ENCODE data around the gene STK11IP. TPM values are rescaled to one million over a fixed set of nuclear protein-coding genes. Genes with fewer than 3 reads are reported as not detected.

Gene STK11IP
- total RNA-seq, 1 donor from 2014 or later = 25.7 TPM

- intact Hi-C loops (cut with DNase I) = no loop called here
- Histone ChIP-seq H3K9me3 (no peaks in the 10 kb centered on the region), H3K27me3 (no peaks in the 10 kb centered on the region), H3K36me3 (peaks cover 20% of the 10 kb centered on the region), H3K27ac (no peak overlapping the region), H3K4me3 (no peak overlapping the region), H3K4me1 (no peaks in the 10 kb centered on the region)
- DNase-seq (no peak), ATAC-seq (no peak)
- no peak for TF ChIP-seq CTCF (IDR thresholded peaks at IDR 0.05)
Measured at GRCh38 chr2:219619235-219619634, 21.6 kb downstream of the STK11IP start.

GRCh38 chr2:219620546-219620945, 22.9 kb downstream of the STK11IP start:
- intact Hi-C loops (cut with DNase I) = no loop called here
- Histone ChIP-seq H3K36me3 (peaks cover 9% of the 10 kb centered on the region), H3K9me3 (no peaks in the 10 kb centered on the region), H3K27ac (no peak overlapping the region), H3K4me1 (no peaks in the 10 kb centered on the region), H3K27me3 (no peaks in the 10 kb centered on the region), H3K4me3 (no peak overlapping the region)
- no peak for TF ChIP-seq CTCF (IDR thresholded peaks at IDR 0.05)
- ATAC-seq (no peak), DNase-seq (no peak)

- TF ChIP-seq CTCF (IDR thresholded peaks at IDR 0.05) = no peak
- DNase-seq = no peak
Measured at GRCh38 chr2:219621935-219622334, 24.3 kb downstream of the STK11IP start.

GRCh38 chr2:219622472-219622871, 24.8 kb downstream of the STK11IP start:
- Histone ChIP-seq H3K4me3 (no peak overlapping the region), H3K4me1 (no peaks in the 10 kb centered on the region), H3K27me3 (no peaks in the 10 kb centered on the region), H3K36me3 (no peaks in the 10 kb centered on the region), H3K9me3 (no peaks in the 10 kb centered on the region), H3K27ac (no peak overlapping the region)
- intact Hi-C loops (cut with DNase I) = no loop called here
- TF ChIP-seq CTCF (IDR thresholded peaks at IDR 0.05) = no peak
- ATAC-seq (no peak), DNase-seq (no peak)

More at GRCh38 chr2:219621935-219622334, 24.3 kb downstream of the STK11IP start:
- H3K4me3 ChIP-seq = no peak overlapping the region
- H3K36me3 ChIP-seq = no peaks in the 10 kb centered on the region
- intact Hi-C loops (cut with DNase I) = no loop called here
- H3K9me3 ChIP-seq = no peaks in the 10 kb centered on the region
- no peaks in the 10 kb centered on the region for H3K4me1 ChIP-seq
- ATAC-seq = no peak
- H3K27me3 ChIP-seq = no peaks in the 10 kb centered on the region
- no peak overlapping the region for H3K27ac ChIP-seq

GRCh38 chr2:219624565-219624964, 26.9 kb downstream of the STK11IP start:
- Histone ChIP-seq H3K27ac (no peak overlapping the region), H3K4me1 (no peaks in the 10 kb centered on the region), H3K36me3 (no peaks in the 10 kb centered on the region), H3K4me3 (no peak overlapping the region), H3K27me3 (no peaks in the 10 kb centered on the region), H3K9me3 (no peaks in the 10 kb centered on the region)
- no peak for ATAC-seq
- TF ChIP-seq CTCF (IDR thresholded peaks at IDR 0.05) = no peak
- no peak for DNase-seq
- intact Hi-C loops (cut with DNase I) = no loop called here

GRCh38 chr2:219625179-219625578, 27.5 kb downstream of the STK11IP start:
- intact Hi-C loops (cut with DNase I) = no loop called here
- no peak for DNase-seq
- H3K4me3 ChIP-seq = no peak overlapping the region
- no peak for ATAC-seq
- H3K36me3 ChIP-seq = no peaks in the 10 kb centered on the region
- H3K9me3 ChIP-seq = no peaks in the 10 kb centered on the region
- TF ChIP-seq CTCF (IDR thresholded peaks at IDR 0.05) = no peak
- no peaks in the 10 kb centered on the region for H3K27me3 ChIP-seq
- no peak overlapping the region for H3K27ac ChIP-seq
- H3K4me1 ChIP-seq = no peaks in the 10 kb centered on the region

Data from upper lobe of right lung (tissue), 1 donor.